Measurements from ENCODE around the gene ACOT12. TPM values are rescaled to one million over a fixed set of nuclear protein-coding genes. Genes with fewer than 3 reads are reported as not detected.

Gene ACOT12
- total and polyA plus RNA-seq, 2 donors (not counting 1 experiment from before 2014, with no cell fraction given), result 0.06 TPM; not detected in 1

GRCh38 chr5:81428861-81429260, 34.9 kb upstream of the ACOT12 start:
- DNase-seq, result no peak
- Histone ChIP-seq H3K4me3 (ENCODE audit: control extremely low read depth in 1 of 5, extremely low read depth in 1 of 5, insufficient read depth in 1 of 5, low read depth in 2 of 5, low read length in 4 of 5) (no peak overlapping the region), H3K9ac (ENCODE audit: low read length) (no peak overlapping the region), H3K4me1 (ENCODE audit: control insufficient read depth in 2 of 2, insufficient read depth in 2 of 2, low read length in 2 of 2) (no peaks in the 10 kb centered on the region), H3K4me2 (replicated peaks; ENCODE audit: low read depth, low read length, poor library complexity, severe bottlenecking) (no peak overlapping the region), H4K20me1 (ENCODE audit: control insufficient read depth, insufficient read depth, low read length, poor library complexity, severe bottlenecking) (no peaks in the 10 kb centered on the region), H3K9me3 (ENCODE audit: control extremely low read depth in 1 of 3, control insufficient read depth in 2 of 3, insufficient read depth in 1 of 3, low read length in 2 of 3) (no peaks in the 10 kb centered on the region), H3K36me3 (replicated peaks in 1 of 2; ENCODE audit: control extremely low read depth in 1 of 2, control insufficient read depth in 1 of 2, extremely low read depth in 1 of 2, insufficient read depth in 2 of 2, low read length in 1 of 2) (peaks cover 0 to 8% of the 10 kb centered on the region in 2 experiments), H3K79me2 (ENCODE audit: control insufficient read depth, insufficient read depth, low read length) (no peaks in the 10 kb centered on the region), H2AFZ (ENCODE audit: insufficient read depth, low read depth, low read length, poor library complexity, severe bottlenecking) (no peak overlapping the region), H3K27me3 (replicated peaks in 1 of 4; ENCODE audit: control extremely low read depth in 1 of 4, control insufficient read depth in 3 of 4, insufficient read depth in 4 of 4, low read length in 3 of 4) (no peaks in the 10 kb centered on the region), H3K27ac (ENCODE audit: low read length in 2 of 2) (no peak overlapping the region)
- POLR2A ChIA-PET, result no interaction called here
- Mint-ChIP-seq H3K4me1 (peaks cover 4% of the 10 kb centered on the region), H3K9me3 (ENCODE audit: insufficient read depth) (no peaks in the 10 kb centered on the region), H3K4me3 (no peak overlapping the region), H3K27ac (no peak overlapping the region), H3K27me3 (no peaks in the 10 kb centered on the region)
- TF ChIP-seq CTCF (IDR thresholded peaks at IDR 0.05) (no peak), EZH2 (IDR thresholded peaks at IDR 0.05; ENCODE audit: borderline replicate concordance, insufficient read depth, low read depth, low read length, poor library complexity, severe bottlenecking) (no peak)
- CTCF ChIA-PET, result interaction anchor here (1.2 to 8.3 kb wide), 4 partner anchors 13 to 796 kb away, joined by 3 to 83 read pairs (median 4); no protein-coding TSS in a partner anchor
- intact Hi-C loops (cut with micrococcal nuclease), result loop anchor here (5.0 to 10.0 kb wide), 4 partner anchors 326 to 546 kb away; partner anchors contain the start of genes ATG10 and SSBP2
- ATAC-seq (ENCODE audit: low read depth), result no peak

GRCh38 chr5:81428446-81428845, 34.5 kb upstream of the ACOT12 start:
- intact Hi-C loops (cut with micrococcal nuclease), result loop anchor here (5.0 to 10.0 kb wide), 4 partner anchors 326 to 546 kb away; partner anchors contain the start of genes ATG10 and SSBP2
- no peak for DNase-seq

More at GRCh38 chr5:81428446-81428845, 34.5 kb upstream of the ACOT12 start:
- ChIA-PET CTCF (interaction anchor here (1.2 to 8.3 kb wide), 5 partner anchors 13 to 797 kb away, joined by 3 to 83 read pairs (median 5); no protein-coding TSS in a partner anchor), POLR2A (no interaction called here)
- Histone ChIP-seq H3K27me3 (replicated peaks in 1 of 4; ENCODE audit: control extremely low read depth in 1 of 4, control insufficient read depth in 3 of 4, insufficient read depth in 4 of 4, low read length in 3 of 4) (no peaks in the 10 kb centered on the region), H3K9me3 (ENCODE audit: control extremely low read depth in 1 of 3, control insufficient read depth in 2 of 3, insufficient read depth in 1 of 3, low read length in 2 of 3) (no peaks in the 10 kb centered on the region), H3K79me2 (ENCODE audit: control insufficient read depth, insufficient read depth, low read length) (no peaks in the 10 kb centered on the region), H3K9ac (ENCODE audit: low read length) (no peak overlapping the region), H4K20me1 (ENCODE audit: control insufficient read depth, insufficient read depth, low read length, poor library complexity, severe bottlenecking) (no peaks in the 10 kb centered on the region), H3K4me2 (replicated peaks; ENCODE audit: low read depth, low read length, poor library complexity, severe bottlenecking) (no peak overlapping the region), H3K27ac (ENCODE audit: low read length in 2 of 2) (no peak overlapping the region), H3K36me3 (replicated peaks in 1 of 2; ENCODE audit: control extremely low read depth in 1 of 2, control insufficient read depth in 1 of 2, extremely low read depth in 1 of 2, insufficient read depth in 2 of 2, low read length in 1 of 2) (peaks cover 0 to 6% of the 10 kb centered on the region in 2 experiments), H2AFZ (ENCODE audit: insufficient read depth, low read depth, low read length, poor library complexity, severe bottlenecking) (no peak overlapping the region), H3K4me3 (ENCODE audit: control extremely low read depth in 1 of 5, extremely low read depth in 1 of 5, insufficient read depth in 1 of 5, low read depth in 2 of 5, low read length in 4 of 5) (no peak overlapping the region), H3K4me1 (ENCODE audit: control insufficient read depth in 2 of 2, insufficient read depth in 2 of 2, low read length in 2 of 2) (no peaks in the 10 kb centered on the region)
- H3K4me3 Mint-ChIP-seq, result no peak overlapping the region
- no peaks in the 10 kb centered on the region for H3K27me3 Mint-ChIP-seq
- no peaks in the 10 kb centered on the region for H3K9me3 Mint-ChIP-seq (ENCODE audit: insufficient read depth)
- TF ChIP-seq CTCF (IDR thresholded peaks at IDR 0.05) (no peak), EZH2 (IDR thresholded peaks at IDR 0.05; ENCODE audit: borderline replicate concordance, insufficient read depth, low read depth, low read length, poor library complexity, severe bottlenecking) (no peak)
- H3K4me1 Mint-ChIP-seq, result peaks cover 4% of the 10 kb centered on the region
- no peak for ATAC-seq (ENCODE audit: low read depth)
- H3K27ac Mint-ChIP-seq, result peak overlapping the region; percentile 3
- WGBS (ENCODE audit: insufficient coverage), result no CpG with 5 or more reads among the region's 3 CpGs
